K562 (cell line): ENCODE data around the gene ZNF451. TPM values are rescaled to one million over a fixed set of nuclear protein-coding genes. Genes with fewer than 3 reads are reported as not detected.

Source experiments
- CTBP1 ChIP-seq: fragments of 450-650 bp; IDR thresholded peaks from 2 replicates; pipeline ENCODE4 v1.6.1; 2016; ENCODE audit warnings: borderline replicate concordance
- KDM5B ChIP-seq: fragments of 200-600 bp; sonication (generic); IDR thresholded peaks from 2 replicates; pipeline ENCODE4 v1.6.1; 2012; ENCODE audit warnings: low read depth, mild to moderate bottlenecking, moderate library complexity, low read length, control low read depth, inconsistent platforms; ENCODE audit not compliant: insufficient replicate concordance
- KLF16 ChIP-seq: IDR thresholded peaks from 2 replicates; pipeline ENCODE4 v1.6.1; 2016; ENCODE audit warnings: antibody characterized with exemption
- NFRKB ChIP-seq: fragments of 450-650 bp; IDR thresholded peaks from 2 replicates; pipeline ENCODE4 v1.6.1; 2016; ENCODE audit warnings: low read depth
- ZNF589 ChIP-seq: fragments of 200-800 bp; sonication (Bioruptor generic); IDR thresholded peaks from 2 replicates; pipeline ENCODE4 v1.6.1; 2016; ENCODE audit warnings: low read depth, missing genetic modification characterization, missing compliant biosample characterization
- polyA plus RNA-seq, 8 experiments: library from polyadenylated mRNA; depleted of rRNA in 4 of 8; stranded (reverse) in 5 of 8; unstranded in 3 of 8; fragments of >200 nt; fragmentation: Nextera tagmentation in 2 of 8; fragmentation: Illumina TruSeq in 1 of 8; extraction: Ambion mirVana in 2 of 8; extraction: Trizol in 1 of 8; gene quantifications; 2 replicates each; pipeline versions ENCODE4 v1.2.1 to v1.2.3, GENCODE V29; 2011 to 2014; ENCODE audit warnings: inconsistent platforms in 1 of 8, missing spikeins in 1 of 8
- total RNA-seq, 7 experiments: library from RNA; depleted of rRNA in 6 of 7; stranded (reverse); fragments of >200 nt in 6 of 7; fragmentation: Illumina TruSeq in 2 of 7; extraction: Trizol in 2 of 7; gene quantifications; 2 replicates each; pipeline versions ENCODE4 v1.2.1 to v1.2.3, GENCODE V29; 2011 to 2021; ENCODE audit warnings: low replicate concordance in 1 of 7
- TF ChIP-seq, protein P1 (sequence below): fragments of 450-650 bp; IDR thresholded peaks from 2 replicates; pipeline ENCODE4 v1.6.1; 2016; ENCODE audit warnings: mild to moderate bottlenecking, moderate library complexity
- TF ChIP-seq, protein P2 (sequence below): fragments of 450-650 bp; IDR thresholded peaks from 2 replicates; pipeline ENCODE4 v1.6.1; 2016; ENCODE audit warnings: borderline replicate concordance
- TF ChIP-seq, protein P3 (sequence below): sonication (generic); formaldehyde crosslinking; IDR thresholded peaks from 2 replicates; pipeline ENCODE4 v1.8.0; 2022; ENCODE audit warnings: mild to moderate bottlenecking, low read depth, missing genetic modification reagents
- TF ChIP-seq, protein P4 (sequence below), 2 experiments: fragments of 450-650 bp; IDR thresholded peaks; 2 replicates each; pipeline ENCODE4 v1.6.1; 2016

ZNF451 gene
- total and polyA plus RNA-seq, 9 of the 15 experiments (the other 6 are each of a cell fraction or from before 2014, with no cell fraction given): 16.1 to 74.3 (median 38.3) TPM

DNA sequence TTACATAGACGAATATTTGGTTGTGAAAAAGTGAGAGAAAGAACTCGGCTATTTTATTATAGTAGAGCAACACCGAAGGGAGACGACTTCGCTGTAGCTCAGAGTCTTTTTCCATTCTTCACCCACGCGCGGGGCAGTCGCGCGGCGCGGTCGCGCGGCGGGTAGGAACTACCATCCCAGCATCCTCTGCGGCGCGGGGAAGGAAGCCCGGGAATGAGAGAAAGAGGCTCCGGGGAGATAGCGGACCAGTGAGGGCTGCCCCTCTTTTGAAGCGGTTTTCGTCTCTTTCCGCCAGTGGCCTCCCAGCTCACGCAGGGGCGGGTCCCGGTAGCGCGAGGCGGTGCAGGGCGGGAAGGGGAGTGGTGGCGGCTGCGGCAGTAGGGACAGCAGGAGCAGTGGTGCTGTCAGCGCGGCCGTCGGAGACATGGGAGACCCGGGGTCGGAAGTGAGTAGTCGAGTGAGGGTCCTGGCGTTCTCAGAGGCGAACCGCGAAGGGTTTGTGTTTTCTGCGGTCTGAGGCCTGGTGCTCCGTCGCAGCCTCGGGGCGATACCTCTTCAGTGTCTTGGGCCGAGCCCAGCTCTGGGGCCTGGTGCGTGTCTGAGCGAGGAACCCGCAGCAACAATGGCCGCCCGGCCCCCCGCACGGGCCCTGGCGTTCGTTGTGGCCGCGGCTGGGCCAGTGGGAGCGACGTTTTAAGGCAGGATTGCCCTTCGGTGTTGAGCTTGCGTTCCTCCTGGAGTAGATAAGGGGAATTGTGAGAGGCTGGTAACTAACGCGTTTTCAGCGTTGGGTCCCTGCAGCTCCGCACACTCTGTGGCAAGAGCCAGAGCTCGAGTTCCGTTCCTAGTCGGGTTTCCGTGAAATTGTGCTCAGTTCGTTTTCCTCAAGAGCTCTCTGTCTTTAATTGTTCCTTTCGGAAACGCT lies 43.4 kb upstream of the ZNF451 start, which contains the start of gene KIAA1586 (continued):
- TF ChIP-seq, protein P1, sequence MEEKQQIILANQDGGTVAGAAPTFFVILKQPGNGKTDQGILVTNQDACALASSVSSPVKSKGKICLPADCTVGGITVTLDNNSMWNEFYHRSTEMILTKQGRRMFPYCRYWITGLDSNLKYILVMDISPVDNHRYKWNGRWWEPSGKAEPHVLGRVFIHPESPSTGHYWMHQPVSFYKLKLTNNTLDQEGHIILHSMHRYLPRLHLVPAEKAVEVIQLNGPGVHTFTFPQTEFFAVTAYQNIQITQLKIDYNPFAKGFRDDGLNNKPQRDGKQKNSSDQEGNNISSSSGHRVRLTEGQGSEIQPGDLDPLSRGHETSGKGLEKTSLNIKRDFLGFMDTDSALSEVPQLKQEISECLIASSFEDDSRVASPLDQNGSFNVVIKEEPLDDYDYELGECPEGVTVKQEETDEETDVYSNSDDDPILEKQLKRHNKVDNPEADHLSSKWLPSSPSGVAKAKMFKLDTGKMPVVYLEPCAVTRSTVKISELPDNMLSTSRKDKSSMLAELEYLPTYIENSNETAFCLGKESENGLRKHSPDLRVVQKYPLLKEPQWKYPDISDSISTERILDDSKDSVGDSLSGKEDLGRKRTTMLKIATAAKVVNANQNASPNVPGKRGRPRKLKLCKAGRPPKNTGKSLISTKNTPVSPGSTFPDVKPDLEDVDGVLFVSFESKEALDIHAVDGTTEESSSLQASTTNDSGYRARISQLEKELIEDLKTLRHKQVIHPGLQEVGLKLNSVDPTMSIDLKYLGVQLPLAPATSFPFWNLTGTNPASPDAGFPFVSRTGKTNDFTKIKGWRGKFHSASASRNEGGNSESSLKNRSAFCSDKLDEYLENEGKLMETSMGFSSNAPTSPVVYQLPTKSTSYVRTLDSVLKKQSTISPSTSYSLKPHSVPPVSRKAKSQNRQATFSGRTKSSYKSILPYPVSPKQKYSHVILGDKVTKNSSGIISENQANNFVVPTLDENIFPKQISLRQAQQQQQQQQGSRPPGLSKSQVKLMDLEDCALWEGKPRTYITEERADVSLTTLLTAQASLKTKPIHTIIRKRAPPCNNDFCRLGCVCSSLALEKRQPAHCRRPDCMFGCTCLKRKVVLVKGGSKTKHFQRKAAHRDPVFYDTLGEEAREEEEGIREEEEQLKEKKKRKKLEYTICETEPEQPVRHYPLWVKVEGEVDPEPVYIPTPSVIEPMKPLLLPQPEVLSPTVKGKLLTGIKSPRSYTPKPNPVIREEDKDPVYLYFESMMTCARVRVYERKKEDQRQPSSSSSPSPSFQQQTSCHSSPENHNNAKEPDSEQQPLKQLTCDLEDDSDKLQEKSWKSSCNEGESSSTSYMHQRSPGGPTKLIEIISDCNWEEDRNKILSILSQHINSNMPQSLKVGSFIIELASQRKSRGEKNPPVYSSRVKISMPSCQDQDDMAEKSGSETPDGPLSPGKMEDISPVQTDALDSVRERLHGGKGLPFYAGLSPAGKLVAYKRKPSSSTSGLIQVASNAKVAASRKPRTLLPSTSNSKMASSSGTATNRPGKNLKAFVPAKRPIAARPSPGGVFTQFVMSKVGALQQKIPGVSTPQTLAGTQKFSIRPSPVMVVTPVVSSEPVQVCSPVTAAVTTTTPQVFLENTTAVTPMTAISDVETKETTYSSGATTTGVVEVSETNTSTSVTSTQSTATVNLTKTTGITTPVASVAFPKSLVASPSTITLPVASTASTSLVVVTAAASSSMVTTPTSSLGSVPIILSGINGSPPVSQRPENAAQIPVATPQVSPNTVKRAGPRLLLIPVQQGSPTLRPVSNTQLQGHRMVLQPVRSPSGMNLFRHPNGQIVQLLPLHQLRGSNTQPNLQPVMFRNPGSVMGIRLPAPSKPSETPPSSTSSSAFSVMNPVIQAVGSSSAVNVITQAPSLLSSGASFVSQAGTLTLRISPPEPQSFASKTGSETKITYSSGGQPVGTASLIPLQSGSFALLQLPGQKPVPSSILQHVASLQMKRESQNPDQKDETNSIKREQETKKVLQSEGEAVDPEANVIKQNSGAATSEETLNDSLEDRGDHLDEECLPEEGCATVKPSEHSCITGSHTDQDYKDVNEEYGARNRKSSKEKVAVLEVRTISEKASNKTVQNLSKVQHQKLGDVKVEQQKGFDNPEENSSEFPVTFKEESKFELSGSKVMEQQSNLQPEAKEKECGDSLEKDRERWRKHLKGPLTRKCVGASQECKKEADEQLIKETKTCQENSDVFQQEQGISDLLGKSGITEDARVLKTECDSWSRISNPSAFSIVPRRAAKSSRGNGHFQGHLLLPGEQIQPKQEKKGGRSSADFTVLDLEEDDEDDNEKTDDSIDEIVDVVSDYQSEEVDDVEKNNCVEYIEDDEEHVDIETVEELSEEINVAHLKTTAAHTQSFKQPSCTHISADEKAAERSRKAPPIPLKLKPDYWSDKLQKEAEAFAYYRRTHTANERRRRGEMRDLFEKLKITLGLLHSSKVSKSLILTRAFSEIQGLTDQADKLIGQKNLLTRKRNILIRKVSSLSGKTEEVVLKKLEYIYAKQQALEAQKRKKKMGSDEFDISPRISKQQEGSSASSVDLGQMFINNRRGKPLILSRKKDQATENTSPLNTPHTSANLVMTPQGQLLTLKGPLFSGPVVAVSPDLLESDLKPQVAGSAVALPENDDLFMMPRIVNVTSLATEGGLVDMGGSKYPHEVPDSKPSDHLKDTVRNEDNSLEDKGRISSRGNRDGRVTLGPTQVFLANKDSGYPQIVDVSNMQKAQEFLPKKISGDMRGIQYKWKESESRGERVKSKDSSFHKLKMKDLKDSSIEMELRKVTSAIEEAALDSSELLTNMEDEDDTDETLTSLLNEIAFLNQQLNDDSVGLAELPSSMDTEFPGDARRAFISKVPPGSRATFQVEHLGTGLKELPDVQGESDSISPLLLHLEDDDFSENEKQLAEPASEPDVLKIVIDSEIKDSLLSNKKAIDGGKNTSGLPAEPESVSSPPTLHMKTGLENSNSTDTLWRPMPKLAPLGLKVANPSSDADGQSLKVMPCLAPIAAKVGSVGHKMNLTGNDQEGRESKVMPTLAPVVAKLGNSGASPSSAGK: peak; percentile 96
- TF ChIP-seq KDM5B: peak; percentile 52
- TF ChIP-seq, protein P2, sequence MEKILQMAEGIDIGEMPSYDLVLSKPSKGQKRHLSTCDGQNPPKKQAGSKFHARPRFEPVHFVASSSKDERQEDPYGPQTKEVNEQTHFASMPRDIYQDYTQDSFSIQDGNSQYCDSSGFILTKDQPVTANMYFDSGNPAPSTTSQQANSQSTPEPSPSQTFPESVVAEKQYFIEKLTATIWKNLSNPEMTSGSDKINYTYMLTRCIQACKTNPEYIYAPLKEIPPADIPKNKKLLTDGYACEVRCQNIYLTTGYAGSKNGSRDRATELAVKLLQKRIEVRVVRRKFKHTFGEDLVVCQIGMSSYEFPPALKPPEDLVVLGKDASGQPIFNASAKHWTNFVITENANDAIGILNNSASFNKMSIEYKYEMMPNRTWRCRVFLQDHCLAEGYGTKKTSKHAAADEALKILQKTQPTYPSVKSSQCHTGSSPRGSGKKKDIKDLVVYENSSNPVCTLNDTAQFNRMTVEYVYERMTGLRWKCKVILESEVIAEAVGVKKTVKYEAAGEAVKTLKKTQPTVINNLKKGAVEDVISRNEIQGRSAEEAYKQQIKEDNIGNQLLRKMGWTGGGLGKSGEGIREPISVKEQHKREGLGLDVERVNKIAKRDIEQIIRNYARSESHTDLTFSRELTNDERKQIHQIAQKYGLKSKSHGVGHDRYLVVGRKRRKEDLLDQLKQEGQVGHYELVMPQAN: peak; percentile 27; the same call in 1 of the 2 replicates
- TF ChIP-seq, protein P3, sequence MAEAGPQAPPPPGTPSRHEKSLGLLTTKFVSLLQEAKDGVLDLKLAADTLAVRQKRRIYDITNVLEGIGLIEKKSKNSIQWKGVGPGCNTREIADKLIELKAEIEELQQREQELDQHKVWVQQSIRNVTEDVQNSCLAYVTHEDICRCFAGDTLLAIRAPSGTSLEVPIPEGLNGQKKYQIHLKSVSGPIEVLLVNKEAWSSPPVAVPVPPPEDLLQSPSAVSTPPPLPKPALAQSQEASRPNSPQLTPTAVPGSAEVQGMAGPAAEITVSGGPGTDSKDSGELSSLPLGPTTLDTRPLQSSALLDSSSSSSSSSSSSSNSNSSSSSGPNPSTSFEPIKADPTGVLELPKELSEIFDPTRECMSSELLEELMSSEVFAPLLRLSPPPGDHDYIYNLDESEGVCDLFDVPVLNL (CRISPR knock-in tag): peak; percentile 78
- 0 out of 2 replicates have a peak, but pooled peaks have one; percentile 4 for TF ChIP-seq KLF16
- TF ChIP-seq, protein P4, sequence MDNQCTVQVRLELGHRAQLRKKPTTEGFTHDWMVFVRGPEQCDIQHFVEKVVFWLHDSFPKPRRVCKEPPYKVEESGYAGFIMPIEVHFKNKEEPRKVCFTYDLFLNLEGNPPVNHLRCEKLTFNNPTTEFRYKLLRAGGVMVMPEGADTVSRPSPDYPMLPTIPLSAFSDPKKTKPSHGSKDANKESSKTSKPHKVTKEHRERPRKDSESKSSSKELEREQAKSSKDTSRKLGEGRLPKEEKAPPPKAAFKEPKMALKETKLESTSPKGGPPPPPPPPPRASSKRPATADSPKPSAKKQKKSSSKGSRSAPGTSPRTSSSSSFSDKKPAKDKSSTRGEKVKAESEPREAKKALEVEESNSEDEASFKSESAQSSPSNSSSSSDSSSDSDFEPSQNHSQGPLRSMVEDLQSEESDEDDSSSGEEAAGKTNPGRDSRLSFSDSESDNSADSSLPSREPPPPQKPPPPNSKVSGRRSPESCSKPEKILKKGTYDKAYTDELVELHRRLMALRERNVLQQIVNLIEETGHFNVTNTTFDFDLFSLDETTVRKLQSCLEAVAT (IDR thresholded peaks at IDR 0.05): peak in 1 of 2 experiments; percentile 71; a peak in 1 of 4 replicates
- TF ChIP-seq NFRKB: peak; percentile 89
- 0 out of 2 replicates have a peak, but pooled peaks have one; percentile 28 for TF ChIP-seq ZNF589 (CRISPR knock-in tag)
- TF ChIP-seq CTBP1: peak; percentile 80
